Endothelial cell of umbilical vein (primary cell): ENCODE data around the gene CACNG8. TPM values are rescaled to one million over a fixed set of nuclear protein-coding genes. Genes with fewer than 3 reads are reported as not detected.

Experiments used
- BruUV-seq: library from RNA; stranded (reverse); fragments of 400-500 nt; replicated peaks from 2 replicates; lab custom pipeline; 2021; lab: Mats Ljungman, UMichigan
- CTCF ChIA-PET: fragments of 300-600, 350-600 bp; sonication (Branson Sonifier 250); formaldehyde crosslinking; loops from one replicate; lab custom pipeline; 2021; ENCODE audit warnings: antibody characterized with exemption, inconsistent platforms; lab: Charles Lee
- POLR2A ChIA-PET: fragments of 300-600, 350-600 bp; sonication (Branson Sonifier 250); formaldehyde crosslinking; loops from one replicate; lab custom pipeline; 2021; ENCODE audit warnings: antibody characterized with exemption, inconsistent platforms; lab: Charles Lee
- DNase-seq: peaks from one replicate; pipeline ENCODE4 v3.0.0-alpha.2; 2011; ENCODE audit warnings: low read depth, low spot score
- FAIRE-seq: peaks from 2 replicates; lab custom pipeline; 2011; peaks lifted over from hg19 to GRCh38; lab: Jason Lieb, UNC
- H2AFZ ChIP-seq: 2 replicates; pipeline ENCODE4 v1.6.0; 2012; ENCODE audit warnings: low read depth, low read length, control low read depth, inconsistent platforms
- H3K27ac ChIP-seq: 2 replicates; pipeline ENCODE4 v1.5.1; 2011; ENCODE audit warnings: low read depth, mild to moderate bottlenecking, control low read depth, low read length, moderate library complexity; ENCODE audit not compliant: insufficient read depth
- H3K27me3 ChIP-seq, 2 experiments: 2 replicates each; pipeline versions ENCODE4 v1.6.0 to v1.6.1; 2011; ENCODE audit warnings: low read length in 2 of 2, mixed read lengths in 1 of 2; ENCODE audit not compliant: control insufficient read depth in 2 of 2, insufficient read depth in 2 of 2
- H3K36me3 ChIP-seq, 2 experiments: 2 replicates in 1 of 2; 3 replicates in 1 of 2; pipeline ENCODE4 v1.5.1; 2011; ENCODE audit warnings: low read length in 2 of 2, mild to moderate bottlenecking in 1 of 2, moderate library complexity in 1 of 2; ENCODE audit not compliant: control insufficient read depth in 2 of 2, insufficient read depth in 2 of 2; ENCODE audit errors: extremely low read depth in 1 of 2
- H3K4me1 ChIP-seq: 3 replicates; pipeline ENCODE4 v1.5.1; 2011; ENCODE audit warnings: mild to moderate bottlenecking, low read length; ENCODE audit not compliant: control insufficient read depth, insufficient read depth; ENCODE audit errors: extremely low read depth
- H3K4me2 ChIP-seq: 2 replicates; pipeline ENCODE4 v1.6.1; 2011; ENCODE audit warnings: low read length, control low read depth, mixed read lengths; ENCODE audit not compliant: insufficient read depth
- H3K4me3 ChIP-seq, 3 experiments: fragments of 200-600 bp in 1 of 3; sonication (generic), shearing (Covaris generic) in 1 of 3; replicated peaks in 1 of 3; 2 replicates each; pipeline ENCODE4 v1.5.1; 2011 to 2016; ENCODE audit warnings: control low read depth in 3 of 3, low read length in 3 of 3, mild to moderate bottlenecking in 2 of 3, inconsistent platforms in 1 of 3, low read depth in 1 of 3, moderate library complexity in 1 of 3; ENCODE audit not compliant: insufficient read depth in 1 of 3
- H3K79me2 ChIP-seq: 2 replicates; pipeline ENCODE4 v1.6.0; 2012; ENCODE audit warnings: low read length, inconsistent platforms; ENCODE audit not compliant: control insufficient read depth, insufficient read depth
- H3K9ac ChIP-seq: replicated peaks from 2 replicates; pipeline ENCODE3; 2011; ENCODE audit warnings: low read length, control low read depth; ENCODE audit not compliant: insufficient read depth; ENCODE audit errors: extremely low read depth
- H3K9me1 ChIP-seq: replicated peaks from 3 replicates; pipeline ENCODE4 v1.6.0; 2011; ENCODE audit warnings: mild to moderate bottlenecking, low read length; ENCODE audit not compliant: control insufficient read depth, insufficient read depth; ENCODE audit errors: extremely low read depth
- H3K9me3 ChIP-seq: replicated peaks from 2 replicates; pipeline ENCODE4 v1.5.1; 2012; ENCODE audit warnings: low read length, inconsistent platforms; ENCODE audit not compliant: control insufficient read depth, insufficient read depth
- H4K20me1 ChIP-seq: replicated peaks from 2 replicates; pipeline ENCODE3; 2011; ENCODE audit warnings: mild to moderate bottlenecking, low read length; ENCODE audit not compliant: control insufficient read depth, insufficient read depth; ENCODE audit errors: extremely low read depth
- EZH2 ChIP-seq: IDR thresholded peaks from 2 replicates; pipeline ENCODE4 v1.6.1; 2012; ENCODE audit warnings: borderline replicate concordance, low read depth, mild to moderate bottlenecking, moderate library complexity, low read length, inconsistent platforms; ENCODE audit not compliant: severe bottlenecking
- FOS ChIP-seq: IDR thresholded peaks from 2 replicates; pipeline ENCODE4 v1.6.1; 2011; ENCODE audit warnings: mild to moderate bottlenecking, low read length, moderate library complexity, borderline replicate concordance; ENCODE audit not compliant: insufficient read depth
- GATA2 ChIP-seq: IDR thresholded peaks from 2 replicates; pipeline ENCODE4 v1.7.0; 2011; ENCODE audit warnings: low read depth, mild to moderate bottlenecking, moderate library complexity, mixed read lengths, low read length; ENCODE audit not compliant: insufficient read length, insufficient read depth
- JUN ChIP-seq: IDR thresholded peaks from 2 replicates; pipeline ENCODE4 v1.6.1; 2011; ENCODE audit warnings: borderline replicate concordance, low read depth; ENCODE audit not compliant: insufficient read length, insufficient read depth
- MYC ChIP-seq: IDR thresholded peaks from one replicate; pipeline ENCODE4 v1.6.1; 2011; ENCODE audit warnings: mild to moderate bottlenecking, low read depth, low read length
- POLR2A ChIP-seq: IDR thresholded peaks from 2 replicates; pipeline ENCODE4 v1.6.1; 2012; ENCODE audit warnings: low read depth, mild to moderate bottlenecking, control low read depth, low read length
- POLR2AphosphoS5 ChIP-seq: IDR thresholded peaks from 2 replicates; pipeline ENCODE4 v1.6.1; 2012; ENCODE audit warnings: low read depth, mild to moderate bottlenecking, control low read depth, low read length, moderate library complexity; ENCODE audit not compliant: insufficient read depth
- dilution Hi-C: fragments of 300-500 bp; cut with MboI; formaldehyde crosslinking; loops from one replicate; pipeline ENCODE4 v1.15.0; 2019; ENCODE audit warnings: low sequenced_read_pairs; ENCODE audit not compliant: extremely low pct_ligation_motif_present
- intact Hi-C: fragments of 100-400 bp; cut with micrococcal nuclease; formaldehyde crosslinking; loops from one replicate; pipeline ENCODE4 v1.10.0; 2022
- polyA plus RNA-seq, 4 experiments: library from polyadenylated mRNA; depleted of rRNA in 3 of 4; stranded (reverse) in 3 of 4; unstranded in 1 of 4; fragments of >200 nt; gene quantifications; 2 replicates each; pipeline versions ENCODE4 v1.2.1 to v1.2.3, GENCODE V29; 2011 to 2012; ENCODE audit warnings: missing spikeins in 1 of 4
- total RNA-seq: library from RNA; stranded (reverse); gene quantifications from 2 replicates; pipeline ENCODE4 v1.2.3, GENCODE V29; 2021
- TF ChIP-seq, protein P1 (sequence below), 2 donors: IDR thresholded peaks; 1 replicate in 1 of 2; 2 replicates in 1 of 2; pipeline ENCODE4 v1.5.1; 2011; ENCODE audit warnings: low read length in 2 of 2, mild to moderate bottlenecking in 2 of 2, moderate library complexity in 2 of 2, control low read depth in 1 of 2, inconsistent platforms in 1 of 2, low read depth in 1 of 2; ENCODE audit not compliant: insufficient read depth in 1 of 2; ENCODE audit errors: extremely low read depth in 1 of 2
- TF ChIP-seq, protein P2 (sequence below): IDR thresholded peaks from 2 replicates; pipeline ENCODE4 v1.6.1; 2011; ENCODE audit not compliant: insufficient read depth, insufficient read length

Gene CACNG8
- total and polyA plus RNA-seq, 2 donors (not counting 3 experiments of a cell fraction or from before 2014, with no cell fraction given): 0.18 to 1.7 TPM

DNA sequence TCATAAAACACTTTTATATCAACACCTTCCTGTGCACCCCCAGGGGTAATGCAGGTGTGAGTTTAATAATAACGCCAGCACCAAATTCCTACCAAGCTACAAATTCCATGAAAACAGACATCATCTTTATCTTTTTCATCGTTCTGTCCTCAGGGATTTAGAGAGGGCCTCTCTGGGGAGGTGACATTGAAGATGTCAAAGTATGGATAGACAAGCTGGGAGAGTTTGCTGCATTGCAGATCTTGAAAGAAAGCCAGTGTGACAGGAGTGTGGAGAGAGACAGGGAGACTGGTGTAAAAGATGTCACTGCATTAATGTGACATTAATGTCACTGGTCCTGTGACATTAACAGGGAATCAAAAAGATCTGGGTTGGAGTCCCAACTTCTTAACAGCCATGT lies 38.8 kb downstream of the CACNG8 start:
- Histone ChIP-seq H3K27me3 (peaks cover 0 to 2% of the 10 kb centered on the region in 2 experiments), H3K9me3 (no peaks in the 10 kb centered on the region), H3K9ac (no peak overlapping the region), H3K4me3 (no peak overlapping the region), H3K9me1 (no peaks in the 10 kb centered on the region), H2AFZ (no peak overlapping the region), H3K79me2 (no peaks in the 10 kb centered on the region), H3K4me2 (no peak overlapping the region), H3K27ac (no peak overlapping the region), H3K4me1 (no peaks in the 10 kb centered on the region), H4K20me1 (no peaks in the 10 kb centered on the region), H3K36me3 (no peaks in the 10 kb centered on the region)
- FAIRE-seq: no peak
- dilution Hi-C loops: no loop called here
- TF ChIP-seq EZH2 (no peak), FOS (no peak), POLR2AphosphoS5 (no peak), GATA2 (no peak), JUN (no peak), MYC (no peak), POLR2A (no peak)
- TF ChIP-seq, protein P1, sequence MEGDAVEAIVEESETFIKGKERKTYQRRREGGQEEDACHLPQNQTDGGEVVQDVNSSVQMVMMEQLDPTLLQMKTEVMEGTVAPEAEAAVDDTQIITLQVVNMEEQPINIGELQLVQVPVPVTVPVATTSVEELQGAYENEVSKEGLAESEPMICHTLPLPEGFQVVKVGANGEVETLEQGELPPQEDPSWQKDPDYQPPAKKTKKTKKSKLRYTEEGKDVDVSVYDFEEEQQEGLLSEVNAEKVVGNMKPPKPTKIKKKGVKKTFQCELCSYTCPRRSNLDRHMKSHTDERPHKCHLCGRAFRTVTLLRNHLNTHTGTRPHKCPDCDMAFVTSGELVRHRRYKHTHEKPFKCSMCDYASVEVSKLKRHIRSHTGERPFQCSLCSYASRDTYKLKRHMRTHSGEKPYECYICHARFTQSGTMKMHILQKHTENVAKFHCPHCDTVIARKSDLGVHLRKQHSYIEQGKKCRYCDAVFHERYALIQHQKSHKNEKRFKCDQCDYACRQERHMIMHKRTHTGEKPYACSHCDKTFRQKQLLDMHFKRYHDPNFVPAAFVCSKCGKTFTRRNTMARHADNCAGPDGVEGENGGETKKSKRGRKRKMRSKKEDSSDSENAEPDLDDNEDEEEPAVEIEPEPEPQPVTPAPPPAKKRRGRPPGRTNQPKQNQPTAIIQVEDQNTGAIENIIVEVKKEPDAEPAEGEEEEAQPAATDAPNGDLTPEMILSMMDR (IDR thresholded peaks at IDR 0.05; ENCODE audit: extremely low read depth in 1 of 2, insufficient read depth in 1 of 2, low read depth in 1 of 2, low read length in 2 of 2): no peak
- TF ChIP-seq, protein P2, sequence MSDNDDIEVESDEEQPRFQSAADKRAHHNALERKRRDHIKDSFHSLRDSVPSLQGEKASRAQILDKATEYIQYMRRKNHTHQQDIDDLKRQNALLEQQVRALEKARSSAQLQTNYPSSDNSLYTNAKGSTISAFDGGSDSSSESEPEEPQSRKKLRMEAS: no peak
- DNase-seq: no peak
- CTCF ChIA-PET: interaction anchor here (1.0 to 1.2 kb wide), 3 partner anchors 8 to 29 kb away, joined by 3 to 6 read pairs (median 5); no protein-coding TSS in a partner anchor
- BruUV-seq: no TSS peak
- POLR2A ChIA-PET: no interaction called here
- intact Hi-C loops: no loop called here
